NCI-H345 treated with DMSO at 0.1 percent for 48 hours (cell line): Measurements from ENCODE around the gene FBXO7.

Source experiments
- DNase-seq: peaks from one replicate; lab custom pipeline; 2025; ENCODE audit not compliant: unreplicated experiment; lab: John Stamatoyannopoulos, UW

FBXO7 gene

GRCh38 chr22:32531228-32531627, 56.6 kb downstream of the FBXO7 start:
- DNase-seq: no peak

- no peak for DNase-seq
Observed at GRCh38 chr22:32531931-32532819, 57.6 kb downstream of the FBXO7 start.

GRCh38 chr22:32532820-32533128, 58.2 kb downstream of the FBXO7 start:
- DNase-seq: no peak

- DNase-seq: no peak
Observed at GRCh38 chr22:32533265-32534111, 58.9 kb downstream of the FBXO7 start.

DNA sequence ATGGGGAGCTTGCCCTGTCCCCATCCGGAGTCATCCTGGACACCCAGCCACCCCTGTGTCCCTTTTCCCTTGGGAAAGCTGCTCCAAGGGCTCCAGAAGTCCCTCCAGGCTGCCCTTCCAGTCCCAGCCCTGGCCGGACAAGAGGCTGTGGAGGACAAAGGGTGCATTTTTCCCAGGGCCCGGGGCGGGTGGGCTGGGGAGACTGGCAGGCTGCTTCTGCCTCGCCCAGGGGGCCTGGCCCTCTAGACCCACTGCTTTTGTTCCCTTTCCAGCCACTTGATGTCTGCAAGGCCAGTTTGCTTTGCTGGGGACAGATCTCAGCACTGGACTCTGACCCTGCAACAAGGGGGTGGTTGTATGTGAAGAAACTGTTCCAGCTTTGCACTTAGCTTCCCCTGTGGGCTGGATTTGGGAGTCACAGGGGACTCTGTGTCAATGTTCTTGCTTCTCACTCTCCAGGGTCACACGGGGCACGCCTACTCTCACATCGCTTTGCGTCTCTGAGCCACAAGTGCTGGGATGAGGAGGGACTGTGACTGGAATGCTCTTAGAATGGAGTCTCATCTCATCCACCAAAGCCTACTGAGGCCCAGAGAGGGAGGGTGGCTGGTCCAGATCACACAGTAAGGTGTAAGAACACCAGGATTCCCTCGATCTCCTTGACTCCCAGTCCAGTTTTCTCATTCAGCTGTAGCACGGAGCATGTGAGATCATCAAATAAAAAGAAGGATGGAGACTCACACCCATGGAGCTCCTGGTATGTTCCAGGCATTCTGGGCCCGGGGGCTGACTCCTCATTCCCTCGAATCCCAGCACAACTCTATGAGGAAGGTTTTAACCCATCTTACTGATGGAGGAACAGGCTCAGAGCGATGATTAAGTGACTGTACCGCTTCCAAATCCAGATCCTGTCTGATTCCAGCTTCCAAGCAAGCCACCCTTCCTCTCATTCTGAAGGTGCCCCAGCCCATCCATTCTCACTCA, 59.9 kb downstream of the FBXO7 start:
- no peak for DNase-seq

DNA sequence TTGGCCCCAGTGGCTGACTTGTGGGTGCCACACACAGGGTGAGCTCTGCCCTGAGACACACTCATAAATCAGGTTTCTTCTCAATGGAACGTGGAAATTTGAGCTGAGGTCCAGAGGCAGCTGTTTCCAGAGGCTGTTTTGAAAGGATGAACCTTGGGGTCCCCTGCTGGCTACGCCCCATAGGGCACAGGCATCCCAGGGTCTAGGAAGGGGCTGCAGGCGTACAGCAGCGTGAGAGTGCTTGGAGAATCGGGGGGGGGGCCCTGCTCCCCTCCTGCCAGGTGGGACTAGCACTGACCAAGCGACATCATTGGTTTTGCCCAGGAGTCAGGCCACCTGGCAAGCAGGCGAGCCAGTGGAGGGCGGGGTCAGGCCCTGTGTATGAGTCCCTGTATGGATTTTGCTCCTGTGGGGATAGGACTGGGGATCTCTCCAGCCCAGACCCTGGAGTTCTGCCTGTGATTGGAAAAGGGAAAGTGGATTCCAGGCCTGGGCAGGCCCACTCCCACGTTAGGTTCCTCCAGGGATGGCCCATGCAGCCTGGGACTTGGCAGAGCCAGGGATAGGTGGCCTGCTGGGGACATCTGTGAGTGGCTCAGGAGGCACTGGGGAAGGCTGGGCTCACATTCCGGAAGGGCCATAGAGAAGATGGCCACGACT, 61.0 kb downstream of the FBXO7 start:
- DNase-seq: no peak

- DNase-seq: no peak
Observed at GRCh38 chr22:32536352-32536751, 61.7 kb downstream of the FBXO7 start.

DNA sequence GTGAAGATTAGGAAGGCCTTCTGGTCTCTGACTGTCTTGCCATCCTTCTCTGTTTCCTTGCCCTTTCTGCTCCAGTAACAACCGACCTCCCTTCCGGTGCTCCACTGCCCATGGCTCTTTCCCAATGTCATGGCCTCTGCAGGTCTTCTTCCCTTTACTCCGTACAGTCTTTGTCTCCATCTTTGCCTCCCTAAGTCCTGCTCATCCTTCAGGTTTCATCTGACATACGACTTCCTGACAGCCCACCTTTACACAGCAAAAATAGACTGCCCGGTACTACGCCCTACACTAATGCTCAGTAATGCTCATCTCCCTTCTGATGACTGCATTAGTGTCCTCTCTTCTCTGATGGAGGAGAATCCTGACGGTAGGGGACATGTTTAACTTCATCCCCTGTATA, 63.9 kb downstream of the FBXO7 start:
- no peak for DNase-seq

DNA sequence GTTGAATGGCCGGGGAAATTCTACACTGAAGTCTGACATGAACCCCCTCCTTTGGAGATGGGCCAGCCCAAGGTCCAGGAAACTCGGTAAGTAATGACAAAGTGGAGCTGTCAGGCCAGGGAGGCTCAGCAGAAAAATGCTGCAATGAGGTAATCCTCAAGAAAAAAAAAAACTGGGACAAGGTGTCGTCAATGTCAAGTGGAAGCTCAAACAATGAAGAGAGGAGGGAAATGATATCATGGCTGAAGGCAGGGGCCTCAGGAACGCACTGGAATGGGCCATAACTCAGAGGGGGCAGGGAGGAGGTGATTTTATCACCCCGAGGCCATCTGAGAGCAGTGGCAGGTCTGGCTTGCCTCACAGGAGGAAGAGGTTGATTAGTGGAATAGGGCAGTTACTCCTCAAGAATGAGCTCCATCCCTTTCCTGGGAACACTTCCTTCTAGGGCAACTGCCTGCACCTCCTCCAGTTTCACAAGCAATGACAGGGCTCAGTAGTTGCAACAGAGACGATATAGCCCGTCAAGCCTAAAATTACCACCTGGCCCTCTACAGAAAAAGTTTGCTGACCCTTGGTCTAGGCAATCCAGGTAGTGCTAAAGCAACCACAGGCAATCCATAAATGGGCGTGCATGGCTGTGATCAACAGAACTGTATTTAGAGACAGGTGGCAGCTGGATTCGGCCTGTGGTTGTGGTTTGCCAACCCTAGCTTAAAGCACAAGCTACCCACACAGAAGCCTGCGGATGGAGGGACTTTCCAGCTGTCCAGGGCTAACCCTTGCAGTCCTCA, 65.2 kb downstream of the FBXO7 start:
- DNase-seq: no peak

DNA sequence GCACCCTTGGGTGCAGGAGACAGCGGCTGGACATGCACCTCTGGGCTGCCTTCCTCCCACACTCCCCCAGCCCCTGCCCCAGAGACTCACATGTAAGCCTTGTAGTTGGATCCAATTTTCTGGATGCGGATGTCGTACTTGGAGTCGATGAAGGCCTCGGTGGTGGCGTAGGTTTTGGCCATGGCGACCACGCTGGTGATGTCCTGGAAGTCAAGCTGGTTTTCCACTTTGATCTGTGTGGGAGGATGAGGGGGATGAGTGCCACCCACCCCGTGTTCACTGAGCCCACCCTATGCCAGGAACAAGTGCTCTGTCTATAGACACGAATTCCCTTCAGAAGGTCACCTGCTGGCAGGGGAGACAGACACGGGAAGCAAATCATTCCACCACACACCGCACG, 66.9 kb downstream of the FBXO7 start:
- DNase-seq: no peak

DNA sequence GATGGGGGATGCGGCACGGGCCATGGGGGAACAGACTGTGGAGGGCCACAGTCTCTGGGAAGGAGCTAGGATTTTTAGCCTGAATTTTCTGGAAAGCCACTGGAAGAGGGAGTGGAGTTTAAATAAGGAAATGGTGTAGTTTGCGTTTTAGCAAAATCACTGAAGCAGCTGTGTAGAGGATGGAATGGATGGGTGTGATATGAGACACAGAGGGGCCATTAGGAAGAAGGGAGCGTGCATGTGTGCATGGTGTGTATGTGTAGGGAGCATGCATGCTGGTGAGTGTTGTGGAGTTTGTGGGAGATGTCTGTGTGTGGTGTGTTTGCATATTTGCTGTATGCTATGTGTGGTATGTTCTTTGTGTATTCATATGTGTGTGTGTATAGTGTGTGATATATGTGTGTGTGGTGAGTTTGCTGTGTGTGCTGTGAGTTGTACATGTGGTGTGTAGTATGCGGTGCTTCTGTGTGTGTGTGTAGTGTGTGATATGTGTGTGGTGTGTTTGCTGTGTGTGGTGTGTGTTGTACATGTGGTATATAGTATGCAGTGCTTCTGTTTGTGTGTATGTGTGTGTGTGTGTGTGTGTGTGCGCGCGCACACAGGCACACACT, 67.6 kb downstream of the FBXO7 start:
- no peak for DNase-seq

GRCh38 chr22:32542677-32543357, 68.2 kb downstream of the FBXO7 start:
- DNase-seq: no peak

DNA sequence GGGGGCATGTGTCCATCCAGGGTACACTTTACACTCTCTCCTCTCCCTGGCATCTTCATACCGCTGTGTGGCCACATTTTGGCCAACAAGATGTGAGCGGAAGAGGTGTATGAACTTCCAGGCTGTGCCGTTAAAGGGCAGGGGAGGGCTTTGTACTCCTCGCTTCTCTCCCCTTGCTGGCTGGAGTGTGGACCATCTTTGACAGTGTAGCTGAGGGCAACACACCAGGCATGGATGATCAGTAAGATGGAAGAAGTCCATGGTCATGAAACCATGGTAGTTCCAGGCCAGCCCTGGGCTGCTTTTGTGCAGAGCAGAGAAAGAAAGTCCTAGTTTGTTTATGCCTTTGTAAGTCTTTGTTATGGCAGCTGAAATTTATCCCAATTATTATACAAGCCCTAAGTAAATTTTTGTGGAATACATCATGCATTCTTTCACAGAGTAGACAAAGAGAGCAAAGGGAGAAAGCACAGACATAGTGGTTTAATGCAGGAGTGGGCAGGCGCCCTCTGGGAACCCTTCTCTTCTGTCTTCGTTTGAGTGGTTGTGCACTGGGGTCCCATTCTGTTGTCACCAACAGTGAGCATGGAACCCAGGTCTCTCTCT, 70.4 kb downstream of the FBXO7 start:
- DNase-seq: no peak

DNA sequence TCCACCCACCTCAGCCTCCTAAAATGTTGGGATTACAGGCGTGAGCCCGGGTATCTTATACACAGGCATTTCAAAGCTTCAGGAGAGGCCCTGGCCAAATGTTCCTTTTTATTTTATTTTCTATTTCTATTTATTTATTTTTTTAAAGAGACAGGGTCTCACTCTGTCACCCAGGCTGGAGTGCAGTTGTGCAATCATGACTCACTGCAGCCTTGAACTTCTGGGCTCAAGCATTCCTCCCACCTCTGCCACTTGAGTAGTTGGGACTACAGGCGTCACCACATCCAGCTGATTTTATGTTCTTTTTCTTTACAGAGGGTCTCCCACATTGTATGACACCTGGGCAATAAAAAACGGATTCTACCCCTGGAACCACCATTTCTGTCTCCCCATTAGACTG, 71.2 kb downstream of the FBXO7 start:
- no peak for DNase-seq

- DNase-seq: no peak
Observed at GRCh38 chr22:32546496-32546895, 71.9 kb downstream of the FBXO7 start.

DNA sequence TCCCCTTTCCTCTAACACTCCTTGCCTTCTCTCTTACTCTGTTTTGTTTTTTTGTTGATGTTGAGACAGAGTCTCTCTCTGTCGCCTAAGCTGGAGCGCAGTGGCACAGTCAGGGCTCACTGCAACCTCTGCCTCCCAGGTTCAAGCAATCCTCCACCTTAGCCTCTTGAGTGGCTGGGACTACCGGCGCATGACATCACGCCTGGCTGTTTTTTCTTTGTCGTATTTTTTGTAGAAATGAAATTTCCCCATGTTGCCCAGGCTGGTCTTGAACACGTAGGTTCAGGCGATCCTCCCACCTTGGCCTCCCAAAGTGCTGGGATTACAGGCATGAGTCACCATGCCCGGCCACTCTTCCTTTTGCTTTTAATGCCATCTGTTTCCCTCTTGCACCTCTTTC, 72.3 kb downstream of the FBXO7 start:
- DNase-seq: no peak

DNA sequence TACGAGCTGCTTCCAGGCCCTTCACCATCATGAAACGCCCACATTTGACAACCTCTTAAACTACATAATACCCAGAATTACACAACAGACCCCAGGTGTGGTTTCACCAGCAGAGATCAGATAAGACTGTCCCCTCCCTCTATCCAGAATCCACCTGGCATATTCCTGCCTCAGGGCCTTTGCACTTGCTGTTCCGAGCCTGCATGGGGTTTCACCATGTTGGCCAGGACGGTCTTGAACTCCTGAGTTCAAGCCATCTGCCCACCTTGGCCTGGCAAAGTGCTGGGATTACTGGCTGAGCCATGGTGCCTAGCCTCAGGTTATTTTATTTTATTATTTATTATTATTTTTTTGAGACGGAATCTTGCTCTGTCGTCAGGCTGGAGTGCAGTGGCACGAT, 73.4 kb downstream of the FBXO7 start:
- no peak for DNase-seq
